Adipose tissue (tissue), 3 donors: ENCODE data around the gene TK1. TPM values are rescaled to one million over a fixed set of nuclear protein-coding genes. Genes with fewer than 3 reads are reported as not detected.
"Not testable (repeated sequence)": the region's sequence is repeated elsewhere in the genome, so short reads cannot be mapped to it uniquely, and the experiment has no call there.

Source experiments
- H3K27ac ChIP-seq: one replicate; pipeline ENCODE4 v1.5.1; 2013; ENCODE audit warnings: low read depth, low read length
- WGBS, 3 donors: extraction: QIAGEN DNeasy Blood & Tissue Kit; methylation state at CpG; one replicate each; pipeline ENCODE4 v1.1.7; 2013; 5-methylcytosine and 5-hydroxymethylcytosine counted together
- polyA plus RNA-seq, 3 donors: library from polyadenylated mRNA; stranded (reverse); fragments of 200-250 nt; gene quantifications; one replicate each; pipeline ENCODE4 v1.2.3, GENCODE V29; 2013
- donor health status: healthy with polysubstance abuse.
- donor health status: Bipolar disorder and iron deficiency.
- donor health status: healthy.

Gene TK1, protein sequence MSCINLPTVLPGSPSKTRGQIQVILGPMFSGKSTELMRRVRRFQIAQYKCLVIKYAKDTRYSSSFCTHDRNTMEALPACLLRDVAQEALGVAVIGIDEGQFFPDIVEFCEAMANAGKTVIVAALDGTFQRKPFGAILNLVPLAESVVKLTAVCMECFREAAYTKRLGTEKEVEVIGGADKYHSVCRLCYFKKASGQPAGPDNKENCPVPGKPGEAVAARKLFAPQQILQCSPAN
- 1 to 10 TPM; 2.5 to 6.6 (median 2.7) TPM for polyA plus RNA-seq

DNA sequence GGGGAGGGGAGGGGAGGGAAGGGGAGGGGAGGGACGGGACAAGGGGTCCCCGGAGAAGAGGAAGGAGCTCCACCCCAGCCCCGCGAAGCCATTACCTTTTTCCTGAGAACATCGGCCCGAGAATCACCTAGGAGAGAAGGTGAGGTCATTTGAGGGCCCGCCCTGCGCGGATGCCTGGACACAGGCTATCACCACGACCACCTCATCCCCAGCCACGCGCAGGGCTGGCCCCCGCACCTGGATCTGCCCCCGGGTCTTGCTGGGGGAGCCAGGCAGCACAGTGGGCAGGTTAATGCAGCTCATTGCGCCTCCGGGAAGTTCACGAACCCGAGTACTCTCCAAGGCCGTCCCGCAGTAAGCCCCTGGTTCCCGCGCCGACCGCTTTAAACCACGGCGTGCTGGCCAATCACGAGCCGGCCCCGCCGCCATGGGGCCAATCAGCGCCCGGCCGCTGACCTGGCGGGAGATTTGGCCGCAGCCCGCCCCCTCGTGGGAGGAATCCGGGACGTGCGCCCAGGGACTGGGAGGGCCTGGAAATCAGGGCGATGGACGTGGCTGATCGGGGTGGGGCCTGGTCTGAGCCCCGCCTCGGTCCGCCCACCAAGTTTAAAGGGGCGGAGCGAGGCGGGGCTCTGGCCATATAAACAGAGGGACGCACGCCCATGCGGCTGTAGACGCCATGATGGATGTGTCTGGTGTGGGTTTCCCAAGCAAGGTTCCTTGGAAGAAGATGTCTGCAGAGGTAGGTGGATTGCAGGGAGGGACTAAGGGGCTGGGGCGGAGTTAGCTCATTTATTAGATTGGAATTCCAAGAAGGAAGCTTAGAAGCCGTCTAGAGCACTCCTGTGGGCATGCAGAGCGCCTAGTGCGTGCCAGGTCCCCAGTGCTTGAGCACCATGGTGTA, at the start of gene TK1, which contains the start of gene AFMID:
Gene TK1 (minus strand): TSS at position 361 of the 904 bp plus-strand sequence. CDS start 58 bp downstream, at position 303.
Gene AFMID (plus strand): TSS at position 671 of the 904 bp plus-strand sequence. CDS start 9 bp downstream, at position 680.
- 3 to 5% (median 4%) methylated on average over 52 to 57 of the region's 57 CpGs for WGBS, 3 donors
- H3K27ac ChIP-seq: no peak within 1 kb of the TSS

DNA sequence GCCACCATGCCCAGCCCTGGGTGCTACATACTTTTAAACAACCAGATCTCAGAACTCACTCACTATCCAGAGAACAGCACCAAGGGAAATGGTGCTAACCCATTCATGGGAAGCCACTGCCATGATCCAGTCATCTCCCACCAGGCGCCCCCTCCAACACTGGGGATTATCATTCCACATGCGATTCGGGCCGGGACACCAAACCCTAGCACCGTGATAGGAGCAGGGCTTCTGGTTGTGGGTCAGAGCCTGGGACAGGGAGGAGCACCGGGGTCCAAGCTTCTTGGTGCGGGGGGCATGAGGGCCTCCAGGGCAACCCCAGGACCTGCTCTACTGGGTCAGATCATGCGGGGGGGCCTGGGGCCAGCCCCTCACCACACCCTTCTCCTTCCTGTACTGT, 49.0 kb upstream of the TK1 start:
- WGBS, 3 donors: 87 to 88% (median 88%) methylated on average over 8 of the region's 8 CpGs
- H3K27ac ChIP-seq: no peak overlapping the region

DNA sequence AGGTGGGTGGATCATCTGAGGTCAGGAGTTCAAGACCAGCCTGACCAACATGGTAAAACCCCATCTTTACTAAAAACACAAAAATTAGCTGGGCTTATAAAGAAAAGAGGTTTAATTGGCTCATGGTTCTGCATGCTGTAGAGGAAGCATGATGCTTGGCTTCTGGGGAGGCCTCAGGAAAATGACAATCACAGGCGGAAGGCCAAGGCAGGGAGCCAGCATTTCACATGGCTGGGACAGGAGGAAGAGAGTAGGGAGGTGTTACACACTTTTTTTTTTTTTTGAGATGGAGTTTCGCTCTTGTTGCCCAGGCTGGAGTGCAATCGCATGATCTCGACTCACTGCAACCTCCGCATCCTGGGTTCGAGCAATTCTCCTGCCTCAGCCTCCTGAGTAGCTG, 48.2 kb upstream of the TK1 start:
- 72 to 80% (median 75%) methylated on average over 5 to 6 of the region's 6 CpGs for WGBS, 3 donors
- H3K27ac ChIP-seq: not testable (repeated sequence)

DNA sequence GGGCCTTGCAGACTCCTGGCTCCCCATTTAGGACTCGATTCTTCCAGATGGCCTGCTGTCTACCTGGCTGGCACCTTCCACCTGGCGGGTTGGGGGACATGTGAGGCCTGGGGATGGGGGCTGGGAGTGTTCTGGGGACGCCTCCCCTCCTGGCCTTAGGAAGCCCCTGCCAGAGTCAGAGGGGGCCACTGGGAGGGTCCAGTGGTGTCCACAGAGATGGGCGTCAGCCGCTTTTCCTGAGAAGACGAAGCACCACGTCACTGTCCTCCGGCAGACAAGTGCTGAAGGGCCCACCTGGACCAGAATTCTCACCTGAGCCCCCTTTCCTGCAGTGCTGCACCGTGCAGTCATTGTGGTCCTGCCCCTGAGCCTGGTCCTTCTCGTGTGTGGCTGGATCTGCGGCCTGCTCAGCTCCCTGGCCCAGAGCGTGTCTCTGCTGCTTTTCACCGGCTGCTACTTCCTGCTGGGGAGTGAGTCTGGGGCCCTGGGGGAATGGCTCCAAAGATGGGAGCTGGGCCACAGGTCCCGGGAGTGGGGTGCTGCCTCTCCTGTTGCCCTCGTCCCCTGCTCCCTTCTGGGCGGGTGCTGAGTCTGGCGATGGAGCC, 47.5 kb upstream of the TK1 start:
- 82 to 87% (median 83%) methylated on average over 17 of the region's 17 CpGs for WGBS, 3 donors
- H3K27ac ChIP-seq: no peak overlapping the region

DNA sequence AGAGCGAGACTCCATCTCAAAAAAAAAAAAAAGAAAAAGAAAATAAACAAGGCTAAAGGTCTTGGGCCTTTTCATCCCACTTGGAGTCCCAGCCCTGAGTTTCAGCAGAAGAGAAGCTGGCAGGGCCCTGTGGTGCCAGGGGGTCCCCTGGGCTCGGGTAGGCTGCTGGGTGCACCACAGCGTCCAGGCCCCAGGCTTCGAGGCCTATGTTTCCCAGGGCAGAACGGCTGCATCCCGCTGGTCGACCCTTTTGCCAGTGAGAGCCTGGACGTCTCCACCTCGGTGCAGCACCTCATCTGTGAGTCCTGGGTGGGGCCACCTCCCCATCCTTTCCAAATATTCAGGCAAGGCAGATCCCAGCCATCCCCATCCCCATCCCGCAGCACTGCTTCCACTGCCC, 46.8 kb upstream of the TK1 start:
- no peak overlapping the region for H3K27ac ChIP-seq
- 89 to 94% (median 94%) methylated on average over 9 to 10 of the region's 10 CpGs for WGBS, 3 donors

DNA sequence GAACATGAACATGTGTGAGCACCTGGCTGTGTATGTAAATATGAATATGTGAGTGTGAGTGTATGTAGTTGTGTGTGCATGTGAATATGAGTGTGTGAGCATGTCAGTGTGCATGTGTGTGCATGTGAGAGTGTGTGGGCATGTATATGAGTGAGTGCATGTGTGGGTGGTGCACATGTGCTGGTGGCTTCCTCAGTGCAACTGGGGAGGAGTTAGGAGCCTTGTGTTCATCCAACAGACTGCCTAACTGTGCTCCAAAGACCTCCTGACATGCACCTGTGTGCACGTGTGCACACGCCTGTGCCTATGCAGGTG, 46.0 kb upstream of the TK1 start:
- H3K27ac ChIP-seq: no peak overlapping the region
- WGBS, 3 donors: 94 to 97% (median 94%) methylated on average over 2 of the region's 2 CpGs

DNA sequence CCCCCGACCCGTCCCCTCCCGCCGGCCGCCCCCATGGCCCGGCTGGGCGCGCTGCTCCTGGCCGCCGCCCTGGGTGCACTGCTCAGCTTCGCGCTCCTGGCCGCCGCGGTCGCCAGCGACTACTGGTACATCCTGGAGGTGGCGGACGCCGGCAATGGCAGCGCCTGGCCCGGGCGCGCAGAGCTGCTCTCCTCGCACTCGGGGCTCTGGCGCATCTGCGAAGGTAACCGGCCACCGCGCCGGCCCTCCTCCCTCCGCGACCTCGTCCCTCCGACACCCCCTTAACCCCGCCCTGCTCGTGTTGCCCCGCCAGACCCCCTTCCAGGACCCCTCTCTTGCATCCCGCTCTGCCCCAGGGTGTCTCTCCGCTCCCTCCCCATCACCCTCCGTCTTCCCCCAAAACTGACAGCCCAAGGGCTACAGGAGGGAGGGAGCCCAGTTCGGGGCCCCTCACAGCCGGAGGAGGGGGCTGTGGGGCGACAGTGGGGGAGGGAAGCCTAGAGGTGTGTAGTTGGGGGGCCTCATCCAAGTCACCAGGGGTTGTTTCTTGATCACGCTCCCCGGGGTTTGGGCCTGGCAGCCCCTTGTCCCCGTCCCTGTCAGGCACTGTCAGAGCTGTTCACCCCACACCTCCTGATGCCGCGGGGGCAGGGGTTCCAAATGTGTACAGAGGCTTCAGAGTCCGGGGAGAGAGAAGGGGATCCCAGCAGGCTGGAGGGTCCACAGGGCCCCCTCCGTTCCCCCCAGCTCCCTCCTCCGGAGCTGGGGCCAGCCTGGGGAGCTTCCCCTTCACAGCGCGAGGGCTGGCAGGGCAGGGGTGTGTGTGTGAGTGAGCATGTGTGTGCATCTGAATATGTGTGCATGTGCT, 45.4 kb upstream of the TK1 start:
- 14 to 15% (median 15%) methylated on average over 41 to 48 of the region's 55 CpGs for WGBS, 3 donors
- no peak overlapping the region for H3K27ac ChIP-seq

DNA sequence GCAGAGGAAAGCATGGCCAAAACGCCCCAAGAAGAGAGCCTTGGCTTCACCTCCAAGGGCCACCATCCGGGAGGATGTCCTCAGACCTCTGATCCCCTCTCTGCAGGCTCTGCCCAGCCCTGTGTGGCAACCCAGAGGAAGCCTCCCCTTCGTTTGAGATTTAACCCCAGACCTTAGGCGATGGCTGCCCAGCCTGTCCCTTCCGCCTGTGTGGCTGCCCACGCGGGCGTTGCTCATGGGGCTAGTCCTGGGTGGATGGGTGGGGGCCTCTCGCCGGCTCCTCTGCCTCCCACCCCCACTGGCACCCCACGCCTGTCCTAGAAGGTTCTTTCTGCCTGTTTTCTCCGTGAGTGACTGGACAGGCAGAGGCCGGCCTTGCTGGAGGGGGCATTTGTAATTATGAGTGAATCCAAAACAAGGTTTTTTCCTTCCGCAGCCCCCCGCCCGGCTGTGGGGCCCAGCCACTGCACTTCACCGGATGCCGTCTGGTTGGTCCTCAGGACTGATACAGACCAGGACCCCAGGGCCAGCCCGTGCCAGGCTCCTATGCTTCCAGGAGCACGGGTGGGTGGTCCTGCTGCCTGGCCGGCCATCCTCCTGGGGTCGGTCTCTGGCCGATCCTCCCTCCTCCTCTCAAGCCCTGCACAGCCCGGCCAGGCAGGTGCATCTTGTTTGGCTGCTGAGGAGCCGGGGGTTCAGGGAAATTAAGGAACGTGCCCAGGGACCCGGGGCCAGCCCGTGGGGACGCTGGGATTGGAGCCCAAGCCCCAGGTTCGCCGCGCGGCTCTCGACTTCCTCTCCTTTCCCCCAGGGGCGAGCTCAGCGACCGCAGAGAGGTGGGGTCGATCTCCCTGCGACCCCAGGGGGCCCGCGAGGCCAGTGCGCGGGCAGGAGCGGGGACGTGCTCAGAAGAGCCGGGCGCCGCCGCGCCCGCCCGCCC, 44.4 kb upstream of the TK1 start, which contains the start of gene TMEM235:
Gene TMEM235 (plus strand): TSS at position 636 of the 940 bp plus-strand sequence. CDS start 393 bp downstream, outside the sequence.
- WGBS, 3 donors: 25 to 31% (median 27%) methylated on average over 37 to 51 of the region's 52 CpGs
- no peak within 1 kb of the TSS for H3K27ac ChIP-seq

DNA sequence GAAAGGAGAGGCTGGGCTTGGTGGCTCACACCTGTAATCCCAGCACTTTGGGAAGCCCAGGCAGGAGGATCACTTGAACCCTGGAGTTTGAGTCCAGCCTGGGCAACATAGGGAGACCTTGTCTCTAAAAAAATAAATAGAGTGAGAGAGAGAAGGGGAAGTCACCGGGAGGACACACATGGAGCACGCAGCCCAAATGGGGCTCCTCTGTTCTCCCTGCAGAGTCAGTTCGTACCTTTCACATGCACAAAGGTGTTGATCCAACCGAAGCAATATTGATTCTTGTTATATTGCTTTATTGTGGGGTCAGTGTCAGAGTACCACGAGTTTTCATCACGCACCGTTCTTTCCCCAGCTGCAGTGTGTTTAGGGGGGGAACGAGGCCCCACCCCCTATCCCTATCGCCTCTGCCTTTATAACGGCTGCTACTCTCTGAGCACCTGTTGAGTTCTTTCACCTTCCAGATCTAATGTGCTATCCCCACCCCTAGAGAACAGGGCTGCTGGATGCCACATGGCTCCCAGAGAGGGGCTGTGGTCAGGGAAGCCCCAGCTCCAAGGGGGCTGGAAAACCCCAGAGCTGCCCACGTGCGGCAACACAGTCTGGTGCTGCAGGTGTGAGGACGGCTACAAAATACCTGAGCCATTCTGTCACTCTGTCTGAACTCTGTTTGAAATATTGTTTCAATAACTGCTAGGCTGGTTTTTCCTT, 43.6 kb upstream of the TK1 start:
- H3K27ac ChIP-seq: no peak overlapping the region
- WGBS, 3 donors: 35 to 79% (median 72%) methylated on average over 13 of the region's 13 CpGs

DNA sequence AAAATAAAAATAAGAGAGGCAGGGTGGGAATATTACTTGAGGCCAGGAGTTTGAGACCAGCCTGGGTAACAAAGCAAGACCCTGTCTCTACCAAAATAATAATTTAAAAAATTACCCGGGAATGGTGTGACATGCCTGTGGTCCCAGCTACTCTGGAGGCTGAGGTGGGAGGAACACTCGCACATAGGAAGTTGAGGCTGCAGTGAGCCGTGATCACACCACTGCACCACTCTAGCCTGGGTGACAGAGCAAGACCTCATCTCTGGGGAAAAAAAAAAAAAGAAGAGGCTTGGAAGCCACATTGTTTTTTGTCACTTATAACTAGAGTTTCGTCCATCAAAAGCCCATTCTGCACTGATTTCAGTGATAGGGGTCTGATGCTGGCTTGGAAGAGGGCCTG, 41.3 kb upstream of the TK1 start:
- 77 to 89% (median 89%) methylated on average over 4 of the region's 4 CpGs for WGBS, 3 donors
- no peak overlapping the region for H3K27ac ChIP-seq

DNA sequence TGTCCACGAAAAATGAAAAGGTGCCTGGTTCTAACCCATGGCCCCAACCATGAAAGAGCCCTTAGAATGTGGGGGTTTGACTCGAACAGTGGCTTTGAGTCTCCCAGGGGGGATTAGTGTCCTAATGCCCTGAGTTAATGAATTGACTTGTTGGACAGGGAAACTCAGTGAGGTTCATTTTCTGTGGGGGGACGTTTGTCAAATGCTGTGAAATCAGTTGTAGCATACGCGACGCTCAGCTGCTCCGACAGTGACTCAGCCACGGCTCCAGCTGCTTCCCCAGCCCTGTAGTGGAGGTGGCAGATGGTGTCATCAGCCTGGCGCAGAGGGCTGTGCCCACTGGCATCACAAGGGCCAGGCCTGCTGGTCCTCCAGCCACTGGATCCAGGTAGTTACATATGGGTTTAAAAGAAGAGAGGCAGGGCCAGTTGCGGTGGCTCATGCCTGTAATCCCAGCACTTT, 40.6 kb upstream of the TK1 start:
- no peak overlapping the region for H3K27ac ChIP-seq
- WGBS, 3 donors: 62 to 78% (median 72%) methylated on average over 10 of the region's 10 CpGs

DNA sequence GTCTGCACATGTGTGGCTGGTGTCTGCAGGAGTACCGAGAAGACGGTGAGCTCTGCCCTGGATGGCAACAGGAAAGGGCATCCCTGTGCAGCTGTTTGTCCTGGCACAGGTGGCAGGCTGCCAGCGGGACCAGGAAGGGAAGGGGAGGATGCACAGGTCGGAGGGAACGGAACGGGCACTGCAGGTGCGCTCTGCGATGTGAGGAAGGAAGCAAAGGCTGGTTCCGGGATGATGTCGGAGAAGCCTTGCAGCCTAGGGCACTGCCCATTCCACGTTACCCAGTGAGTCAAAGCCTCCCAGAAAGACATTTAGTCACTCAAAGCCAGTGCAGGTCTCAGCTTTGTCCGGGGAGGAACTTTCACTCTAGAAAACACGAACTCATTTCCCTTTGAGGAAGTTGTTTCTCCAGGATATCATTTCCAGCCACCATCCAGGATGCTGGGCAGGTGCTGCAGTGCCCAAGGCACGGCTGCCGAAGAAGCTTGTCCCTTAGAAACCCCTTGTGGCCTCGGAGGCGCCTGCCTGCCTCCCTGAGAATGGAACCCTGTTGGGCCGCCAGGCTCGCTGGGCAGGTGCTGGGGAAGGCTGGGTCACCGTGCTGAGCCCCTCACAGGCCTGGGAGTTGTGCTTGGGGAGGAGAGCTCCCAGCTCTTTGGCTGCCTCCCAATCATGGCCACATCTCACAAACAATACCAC, 40.1 kb upstream of the TK1 start:
- no peak overlapping the region for H3K27ac ChIP-seq
- 42 to 73% (median 50%) methylated on average over 20 of the region's 20 CpGs for WGBS, 3 donors

DNA sequence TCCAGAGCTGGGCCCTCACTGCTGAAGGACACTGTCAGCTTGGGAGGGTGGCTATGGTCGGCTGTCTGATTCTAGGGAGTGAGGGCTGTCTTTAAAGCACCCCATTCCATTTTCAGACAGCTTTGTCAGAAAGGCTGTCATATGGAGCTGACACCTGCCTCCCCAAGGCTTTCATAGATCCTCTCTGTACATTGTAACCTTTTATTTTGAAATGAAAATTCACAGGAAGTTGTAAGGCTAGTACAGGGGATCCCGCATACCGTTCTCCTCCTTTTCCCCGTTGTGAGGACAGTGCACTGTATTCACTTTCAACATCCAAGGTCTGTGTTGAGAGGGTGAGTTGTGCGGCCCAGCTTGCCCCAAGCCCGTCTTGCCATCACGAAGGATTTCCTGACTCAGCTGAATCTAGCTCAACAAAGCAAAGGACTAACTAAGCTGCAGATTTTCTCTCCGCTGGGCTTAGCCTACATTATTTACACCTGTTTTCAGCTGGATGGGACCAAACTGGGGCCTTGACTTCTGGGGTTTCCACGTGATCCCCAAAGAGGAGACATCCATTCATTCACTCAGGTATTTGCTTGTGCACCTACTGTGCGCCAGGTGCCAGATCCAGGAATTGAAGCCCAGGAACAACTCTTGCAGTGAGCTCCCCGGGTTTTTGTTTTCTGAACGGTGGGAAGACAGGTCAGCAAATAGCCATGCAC, 39.4 kb upstream of the TK1 start:
- WGBS, 3 donors: 70 to 77% (median 71%) methylated on average over 12 of the region's 12 CpGs
- H3K27ac ChIP-seq: no peak overlapping the region

DNA sequence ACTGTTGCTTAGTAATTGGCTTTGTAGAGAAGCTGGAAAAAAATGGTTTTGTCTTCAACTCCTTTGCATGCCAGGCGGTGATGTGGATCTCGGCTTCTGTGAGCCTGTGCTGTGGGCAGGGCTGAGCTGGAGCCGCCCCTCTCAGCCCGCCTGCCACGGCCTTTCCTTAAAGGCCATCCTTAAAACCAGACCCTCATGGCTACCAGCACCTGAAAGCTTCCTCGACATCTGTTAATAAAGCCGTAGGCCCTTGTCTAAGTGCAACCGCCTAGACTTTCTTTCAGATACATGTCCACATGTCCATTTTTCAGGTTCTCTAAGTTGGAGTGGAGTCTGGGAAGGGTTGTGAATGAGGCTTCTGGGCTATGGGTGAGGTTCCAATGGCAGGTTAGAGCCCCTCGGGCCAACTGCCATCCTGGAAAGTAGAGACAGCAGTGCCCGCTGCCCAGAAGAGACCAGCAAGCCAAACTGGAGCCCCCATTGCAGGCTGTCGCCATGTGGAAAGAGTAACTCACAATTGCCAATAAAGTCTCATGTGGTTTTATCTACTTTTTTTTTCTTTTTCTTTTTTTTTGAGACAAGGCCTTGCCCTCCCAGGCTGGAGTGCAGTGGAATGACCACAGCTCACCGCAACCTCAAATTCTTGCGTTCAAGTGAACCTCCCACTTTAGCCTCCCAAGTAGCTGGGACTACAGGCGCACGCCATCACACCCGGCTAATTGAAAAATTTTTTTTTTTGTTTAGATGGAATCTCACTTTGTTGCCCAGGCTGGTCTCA, 38.4 kb upstream of the TK1 start:
- H3K27ac ChIP-seq: no peak overlapping the region

More for the DNA sequence above, 38.4 kb upstream of the TK1 start:
- WGBS, 3 donors: 95 to 97% (median 96%) methylated on average over 16 of the region's 16 CpGs
